ENCODE data around the gene CCDC33. TPM values are rescaled to one million over a fixed set of nuclear protein-coding genes. Genes with fewer than 3 reads are reported as not detected.
A peak's percentile ranks its signal among the peaks of the same experiment; 100 is the strongest.

The CCDC33 gene
- total RNA-seq, 4 donors from 2014 or later, result 0.40 TPM; not detected in 3

DNA sequence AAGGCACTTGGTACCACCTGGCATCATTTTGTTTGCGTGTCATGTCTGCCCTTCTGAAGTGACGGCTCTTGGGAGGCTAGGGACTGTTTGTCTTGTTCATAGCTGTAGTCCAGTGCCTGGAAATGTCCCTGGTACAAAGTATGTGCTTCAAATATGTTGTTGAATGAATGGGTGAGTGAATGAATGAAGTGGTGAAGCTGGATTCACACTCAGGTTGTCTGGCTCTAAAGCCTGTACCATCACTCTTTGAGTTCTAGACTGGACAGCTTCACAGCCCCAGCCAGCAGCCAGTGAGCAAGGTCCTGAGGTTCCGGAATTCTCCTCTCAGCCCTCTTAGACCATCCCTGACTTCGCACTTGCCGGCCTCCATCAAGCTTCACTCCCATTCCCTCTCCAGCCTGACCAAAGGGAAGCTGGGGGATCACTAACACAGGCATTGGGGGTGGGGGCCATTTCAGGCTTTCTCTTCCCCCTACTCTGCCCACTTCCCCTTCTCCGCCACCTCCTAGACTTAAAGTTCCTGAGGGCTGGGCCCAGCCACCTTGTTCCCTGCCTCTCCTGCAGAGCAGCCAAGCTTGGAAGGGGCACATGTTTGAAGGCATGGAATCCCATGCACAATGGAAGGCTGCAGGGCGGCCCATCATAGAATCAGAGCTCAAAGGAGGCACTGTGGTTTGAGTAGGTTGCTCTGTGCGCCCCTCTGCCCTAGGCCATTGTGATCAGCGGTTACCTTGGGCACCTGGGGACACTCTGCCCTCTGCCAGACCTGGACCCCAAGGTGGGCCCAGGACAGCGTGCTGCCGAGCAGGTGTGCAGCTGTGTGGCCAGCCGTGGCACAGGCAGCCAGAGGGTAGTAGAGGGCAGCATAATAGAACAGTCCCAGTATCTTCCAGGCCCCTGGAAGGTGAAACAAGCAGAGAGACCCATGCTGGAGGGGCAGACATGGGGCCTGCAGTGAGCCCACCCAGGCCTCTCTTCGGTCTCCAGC, 41.3 kb upstream of the CCDC33 start:
- Histone ChIP-seq H3K9me3 (no peaks in the 10 kb centered on the region), H3K4me1 (peaks cover 0 to 4% (median 0%) of the 10 kb centered on the region in 4 donors), H3K36me3 (no peaks in the 10 kb centered on the region), H3K4me3 (no peak overlapping the region), H3K27ac (no peak overlapping the region), H3K27me3 (no peaks in the 10 kb centered on the region)
- no peak for TF ChIP-seq POLR2A (IDR thresholded peaks at IDR 0.05)
- no peak for DNase-seq

DNA sequence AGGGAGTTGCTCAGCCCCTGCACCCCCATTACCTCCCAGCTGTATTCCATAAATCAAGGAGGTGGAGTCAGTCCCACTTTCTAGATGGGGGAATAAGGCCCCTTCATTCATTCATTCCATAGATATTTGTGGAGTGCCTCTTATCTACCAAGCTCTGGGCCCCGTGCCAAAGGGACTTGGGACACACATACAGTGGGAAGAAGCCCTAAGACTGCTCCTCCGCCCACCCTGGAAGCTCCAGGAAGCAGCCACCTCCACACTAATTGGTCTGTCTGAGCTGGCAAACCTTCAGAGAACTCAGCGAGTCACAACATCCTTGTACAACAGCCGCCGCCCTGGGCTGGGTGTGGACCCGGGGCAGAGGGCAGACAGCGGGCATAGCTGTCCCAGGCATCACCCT, 40.0 kb upstream of the CCDC33 start:
- TF ChIP-seq POLR2A (IDR thresholded peaks at IDR 0.05) (no peak), CTCF (IDR thresholded peaks at IDR 0.05) (no peak)
- H3K27me3 ChIP-seq, result no peaks in the 10 kb centered on the region
- peak; percentile 25 to 85 (median 84) for DNase-seq
- no peaks in the 10 kb centered on the region for H3K36me3 ChIP-seq
- H3K27ac ChIP-seq, result no peak overlapping the region
- H3K4me3 ChIP-seq, result no peak overlapping the region
- H3K4me1 ChIP-seq, result peaks cover 0 to 4% (median 0%) of the 10 kb centered on the region in 4 donors
- no peaks in the 10 kb centered on the region for H3K9me3 ChIP-seq

DNA sequence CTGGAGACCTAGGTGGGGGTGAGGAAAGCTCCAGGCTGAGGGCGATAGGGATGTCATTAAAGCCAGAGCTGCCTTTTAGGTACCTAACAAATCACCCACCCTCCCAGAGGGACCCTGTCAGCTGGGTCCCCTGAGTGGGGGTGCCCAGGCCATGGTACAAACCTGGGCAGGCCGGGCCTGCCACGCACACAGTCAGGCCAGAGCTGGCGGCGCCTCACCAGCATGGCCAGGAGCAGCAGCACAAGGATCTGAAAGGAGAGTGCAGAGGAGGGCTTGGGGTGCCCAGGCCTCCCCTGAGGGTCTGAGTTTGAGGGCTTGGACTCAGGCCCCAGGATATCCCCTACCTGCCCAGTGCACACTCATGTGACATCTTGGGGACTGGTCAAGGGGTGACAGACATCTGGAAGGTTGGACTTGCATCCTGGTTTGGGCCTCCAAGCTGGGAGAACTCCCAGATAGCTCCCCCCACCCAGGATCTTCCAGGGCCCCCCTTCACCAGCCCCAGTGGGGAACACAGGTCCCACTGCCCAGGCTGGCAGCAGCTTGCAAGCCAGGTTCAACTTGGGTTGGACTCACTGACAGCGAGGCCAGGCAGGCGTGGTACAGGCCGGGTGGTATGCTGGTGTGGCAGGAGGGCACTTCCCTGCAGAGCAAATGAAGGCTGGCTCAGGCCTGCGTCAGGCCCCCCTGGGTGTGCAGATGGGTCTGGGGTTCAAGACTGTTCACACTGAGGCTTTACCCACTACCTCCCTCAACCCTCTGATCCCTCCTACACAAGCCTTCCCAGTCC, 38.8 kb upstream of the CCDC33 start:
- Histone ChIP-seq H3K27ac (no peak overlapping the region), H3K36me3 (no peaks in the 10 kb centered on the region), H3K27me3 (no peaks in the 10 kb centered on the region), H3K4me1 (peaks cover 0 to 4% (median 0%) of the 10 kb centered on the region in 4 donors), H3K9me3 (no peaks in the 10 kb centered on the region), H3K4me3 (no peak overlapping the region)
- no peak for DNase-seq
- TF ChIP-seq CTCF (IDR thresholded peaks at IDR 0.05), result no peak
- TF ChIP-seq POLR2A (IDR thresholded peaks at IDR 0.05), result no peak

GRCh38 chr15:74199297-74199652, 36.9 kb upstream of the CCDC33 start:
- no peak for TF ChIP-seq POLR2A (IDR thresholded peaks at IDR 0.05)
- TF ChIP-seq CTCF (IDR thresholded peaks at IDR 0.05), result no peak
- H3K36me3 ChIP-seq, result no peaks in the 10 kb centered on the region
- H3K27me3 ChIP-seq, result no peaks in the 10 kb centered on the region
- H3K27ac ChIP-seq, result no peak overlapping the region
- no peak overlapping the region for H3K4me3 ChIP-seq
- no peaks in the 10 kb centered on the region for H3K9me3 ChIP-seq
- no peak for DNase-seq
- peaks cover 0 to 4% (median 0%) of the 10 kb centered on the region in 4 donors for H3K4me1 ChIP-seq

DNA sequence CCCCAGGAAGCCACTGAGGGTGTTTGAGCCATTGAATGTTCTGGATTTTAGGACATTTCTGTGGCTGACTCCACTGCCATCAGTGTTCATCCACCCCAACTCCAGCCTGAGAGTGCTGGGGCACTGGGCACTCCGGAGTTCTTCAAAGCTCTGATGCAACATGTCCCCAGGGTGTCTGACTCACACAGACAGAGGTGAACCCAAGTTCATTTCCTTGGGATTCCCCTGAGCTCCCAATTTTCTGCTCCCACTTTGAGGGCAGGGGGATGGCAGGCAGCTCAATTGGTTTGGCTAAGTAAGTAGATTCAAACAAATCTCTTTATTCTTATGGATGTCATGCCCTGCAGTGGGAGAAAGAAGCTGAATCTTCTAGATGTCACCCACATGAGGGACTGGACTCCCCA, 35.7 kb upstream of the CCDC33 start:
- peak in 1 of 3 donors; percentile 49 for DNase-seq
- Histone ChIP-seq H3K9me3 (no peaks in the 10 kb centered on the region), H3K4me1 (peaks cover 0 to 4% (median 0%) of the 10 kb centered on the region in 4 donors), H3K4me3 (no peak overlapping the region), H3K27ac (no peak overlapping the region), H3K27me3 (no peaks in the 10 kb centered on the region), H3K36me3 (no peaks in the 10 kb centered on the region)
- TF ChIP-seq CTCF (IDR thresholded peaks at IDR 0.05) (no peak), POLR2A (IDR thresholded peaks at IDR 0.05) (no peak)
